Measurements from ENCODE around the gene DUSP9.

The DUSP9 gene

GRCh38 chrX:153627675-153628111 is 19.3 kb upstream of the DUSP9 start:
- TF ChIP-seq, protein P1, sequence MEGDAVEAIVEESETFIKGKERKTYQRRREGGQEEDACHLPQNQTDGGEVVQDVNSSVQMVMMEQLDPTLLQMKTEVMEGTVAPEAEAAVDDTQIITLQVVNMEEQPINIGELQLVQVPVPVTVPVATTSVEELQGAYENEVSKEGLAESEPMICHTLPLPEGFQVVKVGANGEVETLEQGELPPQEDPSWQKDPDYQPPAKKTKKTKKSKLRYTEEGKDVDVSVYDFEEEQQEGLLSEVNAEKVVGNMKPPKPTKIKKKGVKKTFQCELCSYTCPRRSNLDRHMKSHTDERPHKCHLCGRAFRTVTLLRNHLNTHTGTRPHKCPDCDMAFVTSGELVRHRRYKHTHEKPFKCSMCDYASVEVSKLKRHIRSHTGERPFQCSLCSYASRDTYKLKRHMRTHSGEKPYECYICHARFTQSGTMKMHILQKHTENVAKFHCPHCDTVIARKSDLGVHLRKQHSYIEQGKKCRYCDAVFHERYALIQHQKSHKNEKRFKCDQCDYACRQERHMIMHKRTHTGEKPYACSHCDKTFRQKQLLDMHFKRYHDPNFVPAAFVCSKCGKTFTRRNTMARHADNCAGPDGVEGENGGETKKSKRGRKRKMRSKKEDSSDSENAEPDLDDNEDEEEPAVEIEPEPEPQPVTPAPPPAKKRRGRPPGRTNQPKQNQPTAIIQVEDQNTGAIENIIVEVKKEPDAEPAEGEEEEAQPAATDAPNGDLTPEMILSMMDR (conservative IDR thresholded peaks at IDR 0.05; ENCODE audit: low read depth, low read length) = no peak
- no peak for DNase-seq (ENCODE audit: low read depth)
- H3K4me3 ChIP-seq (ENCODE audit: low read length) = no peak overlapping the region

DNA sequence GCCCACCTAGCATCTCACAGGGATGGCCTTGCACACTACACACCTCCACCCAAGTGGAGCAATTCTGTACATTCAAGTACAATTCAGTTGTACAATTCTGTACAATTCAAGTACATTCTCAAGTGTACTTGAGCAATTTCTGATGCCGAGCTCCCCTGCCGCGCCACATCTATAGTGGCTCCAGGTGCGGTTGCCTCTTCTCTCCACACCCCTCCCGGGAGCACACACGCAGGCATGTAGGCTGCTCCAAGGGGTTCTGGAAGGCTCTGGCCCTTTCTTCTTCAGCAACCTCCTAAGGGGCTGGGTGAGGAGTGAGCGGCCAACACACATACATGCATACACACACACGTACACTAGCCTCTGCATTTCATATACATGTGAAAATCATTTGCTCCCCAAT is 18.9 kb upstream of the DUSP9 start:
- TF ChIP-seq, protein P1 (conservative IDR thresholded peaks at IDR 0.05; ENCODE audit: low read depth, low read length) = no peak
- no peak overlapping the region for H3K4me3 ChIP-seq (ENCODE audit: low read length)
- DNase-seq (ENCODE audit: low read depth) = no peak

- TF ChIP-seq, protein P1 (conservative IDR thresholded peaks at IDR 0.05; ENCODE audit: low read depth, low read length) = no peak
- DNase-seq (ENCODE audit: low read depth) = no peak
Measured at GRCh38 chrX:153628665-153629064, 18.3 kb upstream of the DUSP9 start.

DNA sequence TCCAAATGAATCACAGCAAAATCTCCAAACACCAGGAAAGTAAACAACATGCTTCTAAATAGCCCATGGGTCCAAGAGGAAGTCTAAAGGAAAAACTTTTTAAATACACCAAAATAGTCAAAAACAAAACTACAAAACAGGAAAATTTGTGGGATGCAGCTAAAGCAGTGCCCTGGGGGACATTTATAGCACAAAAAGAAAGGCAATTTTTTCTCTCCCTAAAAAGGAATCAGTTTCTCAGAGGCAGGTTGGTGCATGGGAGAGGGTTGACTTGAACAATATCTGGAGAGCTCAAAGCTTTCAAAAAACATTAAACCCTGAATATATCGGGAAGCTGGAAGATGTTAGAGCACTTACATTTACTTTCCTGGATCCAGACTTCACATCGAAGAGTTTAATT is 15.7 kb upstream of the DUSP9 start:
- no peak overlapping the region for H3K4me3 ChIP-seq (ENCODE audit: low read length)
- DNase-seq (ENCODE audit: low read depth) = no peak
- TF ChIP-seq, protein P1 (conservative IDR thresholded peaks at IDR 0.05; ENCODE audit: low read depth, low read length) = no peak

More at GRCh38 chrX:153628665-153629064, 18.3 kb upstream of the DUSP9 start:
- H3K4me3 ChIP-seq (ENCODE audit: low read length) = no peak overlapping the region

GRCh38 chrX:153631907-153632594 is 15.0 kb upstream of the DUSP9 start:
- TF ChIP-seq, protein P1 (conservative IDR thresholded peaks at IDR 0.05; ENCODE audit: low read depth, low read length) = no peak
- no peak overlapping the region for H3K4me3 ChIP-seq (ENCODE audit: low read length)
- no peak for DNase-seq (ENCODE audit: low read depth)

- no peak for DNase-seq (ENCODE audit: low read depth)
- TF ChIP-seq, protein P1 (conservative IDR thresholded peaks at IDR 0.05; ENCODE audit: low read depth, low read length) = no peak
- H3K4me3 ChIP-seq (ENCODE audit: low read length) = no peak overlapping the region
Measured at GRCh38 chrX:153632595-153632946, 14.4 kb upstream of the DUSP9 start.

GRCh38 chrX:153633048-153633447 is 14.0 kb upstream of the DUSP9 start:
- no peak overlapping the region for H3K4me3 ChIP-seq (ENCODE audit: low read length)
- DNase-seq (ENCODE audit: low read depth) = no peak
- TF ChIP-seq, protein P1 (conservative IDR thresholded peaks at IDR 0.05; ENCODE audit: low read depth, low read length) = no peak
